GM10266 (cell line): ENCODE measurements around the gene RALA.

ENCODE experiments used
- DNase-seq: peaks from one replicate; pipeline ENCODE4 v3.0.0; 2012; ENCODE audit errors: extremely low spot score
- TF ChIP-seq, protein P1 (sequence below): IDR thresholded peaks from 2 replicates; pipeline ENCODE4 v1.5.1; 2012; ENCODE audit warnings: mild to moderate bottlenecking, low read depth; ENCODE audit not compliant: control insufficient read depth, insufficient read depth; ENCODE audit errors: missing control alignments

The RALA gene

DNA sequence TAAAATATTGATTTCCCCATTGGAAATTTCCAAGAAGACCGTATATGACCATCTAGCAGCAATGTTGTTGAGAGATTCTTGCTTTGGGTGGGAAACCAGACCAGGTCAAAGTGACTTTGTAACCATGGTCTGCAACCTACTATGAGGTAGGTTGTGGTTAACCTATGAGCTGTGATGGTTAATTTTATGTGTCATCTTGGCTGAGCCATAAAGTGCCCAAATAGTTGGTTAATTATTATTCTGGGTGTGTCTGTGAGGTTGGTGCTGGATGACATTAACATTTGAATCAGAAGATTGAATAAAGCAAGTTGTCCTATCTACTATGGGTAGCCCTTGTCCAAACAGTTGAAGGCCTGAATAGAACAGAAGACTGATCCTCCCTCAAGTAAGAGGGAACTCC lies 18.3 kb upstream of the RALA start:
- no peak for DNase-seq
- TF ChIP-seq, protein P1, sequence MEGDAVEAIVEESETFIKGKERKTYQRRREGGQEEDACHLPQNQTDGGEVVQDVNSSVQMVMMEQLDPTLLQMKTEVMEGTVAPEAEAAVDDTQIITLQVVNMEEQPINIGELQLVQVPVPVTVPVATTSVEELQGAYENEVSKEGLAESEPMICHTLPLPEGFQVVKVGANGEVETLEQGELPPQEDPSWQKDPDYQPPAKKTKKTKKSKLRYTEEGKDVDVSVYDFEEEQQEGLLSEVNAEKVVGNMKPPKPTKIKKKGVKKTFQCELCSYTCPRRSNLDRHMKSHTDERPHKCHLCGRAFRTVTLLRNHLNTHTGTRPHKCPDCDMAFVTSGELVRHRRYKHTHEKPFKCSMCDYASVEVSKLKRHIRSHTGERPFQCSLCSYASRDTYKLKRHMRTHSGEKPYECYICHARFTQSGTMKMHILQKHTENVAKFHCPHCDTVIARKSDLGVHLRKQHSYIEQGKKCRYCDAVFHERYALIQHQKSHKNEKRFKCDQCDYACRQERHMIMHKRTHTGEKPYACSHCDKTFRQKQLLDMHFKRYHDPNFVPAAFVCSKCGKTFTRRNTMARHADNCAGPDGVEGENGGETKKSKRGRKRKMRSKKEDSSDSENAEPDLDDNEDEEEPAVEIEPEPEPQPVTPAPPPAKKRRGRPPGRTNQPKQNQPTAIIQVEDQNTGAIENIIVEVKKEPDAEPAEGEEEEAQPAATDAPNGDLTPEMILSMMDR: no peak

DNA sequence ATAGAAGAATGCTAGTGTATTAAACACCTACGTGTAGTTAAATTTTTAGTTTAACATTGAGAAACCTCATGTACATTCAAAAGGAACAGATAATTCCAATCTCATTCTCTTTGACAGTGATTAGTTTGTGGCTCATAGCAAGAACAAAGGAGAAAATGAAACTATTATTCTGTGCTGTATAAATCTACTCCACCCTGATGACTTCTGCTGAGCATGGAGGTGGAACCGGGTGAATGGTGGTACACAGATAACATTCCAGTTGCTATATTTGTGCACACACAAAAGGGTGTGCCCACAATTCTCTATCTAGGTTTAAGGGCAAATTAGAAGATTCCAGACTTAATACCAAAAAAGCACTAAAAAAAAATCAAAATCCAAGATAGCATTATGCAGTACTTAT lies 17.0 kb upstream of the RALA start:
- DNase-seq: no peak
- TF ChIP-seq, protein P1: no peak

DNA sequence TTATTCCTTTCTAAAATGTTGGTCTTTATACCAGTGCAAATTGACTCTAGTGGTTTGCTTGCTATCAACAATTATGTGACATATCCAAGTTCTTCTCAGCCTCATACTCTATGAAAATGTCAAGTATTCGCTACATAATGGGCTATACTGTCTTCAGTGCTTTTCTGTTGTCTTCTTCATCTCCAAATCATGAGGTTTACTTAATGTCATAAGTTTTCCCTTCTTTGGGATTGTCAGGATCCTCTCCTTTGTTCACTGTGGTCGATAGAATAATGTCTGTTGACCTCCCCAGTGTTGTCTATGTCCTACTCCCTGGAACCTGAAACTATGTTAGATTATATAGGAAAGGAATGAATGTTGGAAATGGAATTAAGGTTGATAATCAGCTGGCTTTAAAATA lies 16.4 kb upstream of the RALA start:
- no peak for DNase-seq
- TF ChIP-seq, protein P1: no peak

DNA sequence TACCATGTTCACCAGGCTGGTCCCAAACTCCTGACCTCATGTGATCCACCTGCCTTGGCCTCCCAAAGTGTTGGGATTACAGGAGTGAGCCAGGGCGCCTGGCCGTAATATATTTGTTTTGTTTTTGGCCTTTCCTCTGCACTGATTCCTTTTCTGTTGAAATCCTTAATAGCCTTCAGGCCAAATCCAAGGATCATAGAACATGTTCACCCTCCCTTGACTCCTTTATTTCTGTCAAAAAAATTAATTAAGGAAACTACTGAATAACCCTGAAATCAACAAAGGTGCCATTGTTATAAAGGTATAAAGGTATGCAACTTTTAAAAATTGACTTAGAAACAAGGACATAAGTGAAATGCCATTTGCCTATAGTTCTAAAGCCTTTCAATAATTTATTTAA lies 15.5 kb upstream of the RALA start:
- TF ChIP-seq, protein P1: no peak
- DNase-seq: no peak

DNA sequence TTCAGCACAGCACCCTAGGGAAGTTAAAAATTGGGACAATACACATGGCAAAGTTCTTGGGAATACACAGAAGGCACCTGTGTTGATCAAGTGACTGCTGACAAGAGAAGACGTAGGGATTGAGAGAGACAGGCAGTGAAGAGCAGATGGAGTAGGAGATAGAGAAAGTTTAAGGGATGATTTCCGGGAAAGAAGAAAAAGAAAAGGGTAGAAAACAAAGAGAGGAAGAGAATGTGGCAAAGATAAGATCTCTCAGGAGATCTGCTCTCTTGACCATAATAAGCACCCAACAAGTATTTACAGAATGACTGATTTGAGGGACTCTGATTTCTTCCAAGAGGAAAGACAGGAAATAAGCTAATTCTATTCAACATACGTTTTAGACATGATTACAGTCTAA lies 15.1 kb upstream of the RALA start:
- DNase-seq: no peak
- TF ChIP-seq, protein P1: no peak

DNA sequence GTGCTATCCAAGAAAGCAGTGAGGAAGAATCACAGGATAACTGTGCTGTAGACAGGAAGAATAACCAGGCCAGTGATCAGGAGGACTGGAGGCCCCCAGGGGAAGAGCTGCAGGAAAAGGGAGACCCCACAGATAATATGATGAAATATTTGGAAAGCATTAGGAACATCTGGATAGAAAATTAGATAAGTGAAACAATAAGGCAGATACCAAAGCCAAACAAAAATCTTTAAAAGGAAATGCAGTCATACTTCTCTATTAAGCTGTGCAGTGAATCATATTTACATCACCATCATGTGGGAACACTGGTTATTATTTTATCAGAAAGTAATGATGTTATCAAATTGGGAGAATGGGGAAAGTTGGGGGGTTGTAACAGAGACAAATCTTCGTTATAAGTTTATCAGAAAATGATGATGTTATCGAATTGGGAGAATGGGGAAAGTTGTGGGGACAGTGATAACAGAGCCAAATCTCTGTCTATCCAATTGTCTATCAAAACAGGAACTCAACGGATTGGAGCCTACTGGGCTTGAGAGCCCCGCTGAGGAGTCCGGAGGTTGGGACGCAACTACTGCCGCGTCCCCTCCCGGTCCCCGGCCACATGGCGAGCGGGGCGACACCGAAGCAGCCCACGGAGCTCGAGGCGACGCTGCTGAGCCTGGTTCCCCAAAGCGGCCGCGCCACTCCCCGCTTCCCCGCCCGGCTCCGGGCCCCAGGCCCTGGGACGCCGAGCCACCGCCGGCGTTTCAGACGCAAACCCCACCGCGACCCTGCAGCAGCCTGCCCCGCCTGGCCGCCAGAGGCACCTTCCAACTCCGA lies 14.0 kb upstream of the RALA start:
- DNase-seq: peak; percentile 44
- TF ChIP-seq, protein P1: no peak

DNA sequence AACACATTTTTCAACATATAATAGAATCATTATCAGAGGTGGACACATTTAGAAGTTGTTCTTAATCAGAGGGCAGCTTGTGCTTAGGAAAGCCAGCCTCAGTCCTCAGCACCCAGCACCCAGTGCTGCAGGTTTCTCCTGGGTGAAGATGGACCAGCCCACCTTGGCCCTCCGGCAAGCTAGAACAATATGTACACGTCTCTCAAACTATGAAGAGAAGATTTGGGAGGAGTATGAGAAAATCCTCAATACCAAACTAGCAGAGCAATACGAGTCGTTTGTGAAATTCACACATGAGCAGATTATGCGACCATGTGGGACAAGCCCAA lies 13.5 kb upstream of the RALA start:
- TF ChIP-seq, protein P1: no peak
- DNase-seq: no peak
